BLaER1 (cell line): Measurements from ENCODE around the gene ETDB.
A peak's percentile ranks its signal among the peaks of the same experiment; 100 is the strongest.

Experiments
- H3K27ac ChIP-seq: shearing (Covaris generic); formaldehyde crosslinking; 2 replicates; pipeline ENCODE4 v1.8.1; 2022
- H3K27me3 ChIP-seq: shearing (Covaris generic); formaldehyde crosslinking; 2 replicates; pipeline ENCODE4 v1.8.1; 2022
- H3K36me3 ChIP-seq: shearing (Covaris generic); formaldehyde crosslinking; 2 replicates; pipeline ENCODE4 v1.8.1; 2022
- H3K4me1 ChIP-seq: shearing (Covaris generic); formaldehyde crosslinking; 2 replicates; pipeline ENCODE4 v1.8.1; 2022
- H3K4me2 ChIP-seq: shearing (Covaris generic); formaldehyde crosslinking; 2 replicates; pipeline ENCODE4 v1.8.1; 2022
- H3K4me3 ChIP-seq: shearing (Covaris generic); formaldehyde crosslinking; 2 replicates; pipeline ENCODE4 v1.8.1; 2022
- H3K9ac ChIP-seq: shearing (Covaris generic); formaldehyde crosslinking; 2 replicates; pipeline ENCODE4 v1.8.1; 2022
- H3K9me3 ChIP-seq: shearing (Covaris generic); formaldehyde crosslinking; 2 replicates; pipeline ENCODE4 v1.8.1; 2022
- H4K20me1 ChIP-seq: shearing (Covaris generic); formaldehyde crosslinking; 2 replicates; pipeline ENCODE4 v1.8.1; 2022
- Cebpa-rat ChIP-seq: shearing (Covaris generic); IDR thresholded peaks from 2 replicates; pipeline ENCODE4 v1.8.1; 2022

The ETDB gene

GRCh38 chrX:135095715-135096114, 24.6 kb downstream of the ETDB start:
- H3K27ac ChIP-seq: no peak overlapping the region
- H4K20me1 ChIP-seq: 0 out of 2 replicates have a peak, but pooled peaks cover 14% of the 10 kb centered on the region
- H3K9me3 ChIP-seq: peaks cover 4% of the 10 kb centered on the region; the same call in 1 of the 2 replicates
- H3K9ac ChIP-seq: no peak overlapping the region
- H3K27me3 ChIP-seq: peaks cover 78% of the 10 kb centered on the region
- H3K36me3 ChIP-seq: no peaks in the 10 kb centered on the region
- no peak for TF ChIP-seq Cebpa-rat
- H3K4me2 ChIP-seq: no peak overlapping the region
- no peak overlapping the region for H3K4me3 ChIP-seq
- H3K4me1 ChIP-seq: peaks cover 8% of the 10 kb centered on the region; the same call in 1 of the 2 replicates

GRCh38 chrX:135094726-135095125, 25.6 kb downstream of the ETDB start:
- Histone ChIP-seq H3K4me3 (no peak overlapping the region), H4K20me1 (0 out of 2 replicates have a peak, but pooled peaks cover 14% of the 10 kb centered on the region), H3K27me3 (peaks cover 75% of the 10 kb centered on the region), H3K9me3 (peaks cover 4% of the 10 kb centered on the region; the same call in 1 of the 2 replicates), H3K27ac (no peak overlapping the region), H3K9ac (no peak overlapping the region), H3K36me3 (no peaks in the 10 kb centered on the region), H3K4me2 (no peak overlapping the region), H3K4me1 (peaks cover 8% of the 10 kb centered on the region; the same call in 1 of the 2 replicates)
- no peak for TF ChIP-seq Cebpa-rat

GRCh38 chrX:135089126-135089525, 31.2 kb downstream of the ETDB start:
- Histone ChIP-seq H3K4me1 (peaks cover 32% of the 10 kb centered on the region), H3K9ac (no peak overlapping the region)

GRCh38 chrX:135087867-135088266, 32.5 kb downstream of the ETDB start:
- Histone ChIP-seq H3K27me3 (peaks cover 59% of the 10 kb centered on the region), H3K4me2 (peak overlapping the region; percentile 56)

More at GRCh38 chrX:135089126-135089525, 31.2 kb downstream of the ETDB start:
- Histone ChIP-seq H3K36me3 (no peaks in the 10 kb centered on the region), H3K27me3 (peaks cover 63% of the 10 kb centered on the region), H4K20me1 (no peaks in the 10 kb centered on the region), H3K4me3 (no peak overlapping the region), H3K27ac (no peak overlapping the region), H3K4me2 (no peak overlapping the region), H3K9me3 (peaks cover 18% of the 10 kb centered on the region; the same call in 1 of the 2 replicates)
- no peak for TF ChIP-seq Cebpa-rat

GRCh38 chrX:135086197-135086854, 34.0 kb downstream of the ETDB start:
- no peak overlapping the region for H3K4me3 ChIP-seq
- peaks cover 18% of the 10 kb centered on the region; the same call in 1 of the 2 replicates for H3K9me3 ChIP-seq
- H3K27me3 ChIP-seq: peaks cover 60% of the 10 kb centered on the region
- TF ChIP-seq Cebpa-rat: no peak
- H3K36me3 ChIP-seq: no peaks in the 10 kb centered on the region
- no peaks in the 10 kb centered on the region for H4K20me1 ChIP-seq
- H3K27ac ChIP-seq: peak overlapping the region; percentile 63
- H3K4me1 ChIP-seq: peaks cover 32% of the 10 kb centered on the region
- H3K9ac ChIP-seq: no peak overlapping the region
- H3K4me2 ChIP-seq: peak overlapping the region; percentile 56

More at GRCh38 chrX:135087867-135088266, 32.5 kb downstream of the ETDB start:
- Histone ChIP-seq H4K20me1 (no peaks in the 10 kb centered on the region), H3K4me3 (no peak overlapping the region), H3K4me1 (peaks cover 32% of the 10 kb centered on the region), H3K9ac (no peak overlapping the region), H3K9me3 (peaks cover 18% of the 10 kb centered on the region; the same call in 1 of the 2 replicates), H3K27ac (peak overlapping the region; percentile 63; the same call in 1 of the 2 replicates), H3K36me3 (no peaks in the 10 kb centered on the region)
- no peak for TF ChIP-seq Cebpa-rat

- Histone ChIP-seq H3K9ac (no peak overlapping the region), H3K27me3 (peaks cover 78% of the 10 kb centered on the region), H3K27ac (no peak overlapping the region), H3K9me3 (no peaks in the 10 kb centered on the region), H3K4me2 (no peak overlapping the region), H3K36me3 (no peaks in the 10 kb centered on the region), H3K4me3 (no peak overlapping the region), H4K20me1 (no peaks in the 10 kb centered on the region), H3K4me1 (peaks cover 22% of the 10 kb centered on the region)
- TF ChIP-seq Cebpa-rat: no peak
Measured at GRCh38 chrX:135081693-135082404, 38.5 kb downstream of the ETDB start.
